ENCODE results near the gene RPH3AL. TPM values are rescaled to one million over a fixed set of nuclear protein-coding genes. Genes with fewer than 3 reads are reported as not detected.

The RPH3AL gene
- polyA plus RNA-seq, 4 donors = 12.0 to 30.3 (median 25.6) TPM

- DNase-seq (ENCODE audit: low read depth in 4 of 4, low spot score in 2 of 4) = no peak
These were observed 14.7 kb downstream of the RPH3AL start for GRCh38 chr17:337866-338265.

- no peak for DNase-seq (ENCODE audit: low read depth in 4 of 4, low spot score in 2 of 4)
These were observed 15.2 kb downstream of the RPH3AL start for GRCh38 chr17:337453-337852.

- no peak for DNase-seq (ENCODE audit: low read depth in 4 of 4, low spot score in 2 of 4)
These were observed 15.6 kb downstream of the RPH3AL start for GRCh38 chr17:337022-337420.

GRCh38 chr17:336110-337021 lies 16.2 kb downstream of the RPH3AL start:
- no peak for DNase-seq (ENCODE audit: low read depth in 4 of 4, low spot score in 2 of 4)

GRCh38 chr17:335691-336090 lies 16.9 kb downstream of the RPH3AL start:
- no peak for DNase-seq (ENCODE audit: low read depth in 4 of 4, low spot score in 2 of 4)

GRCh38 chr17:334974-335481 lies 17.6 kb downstream of the RPH3AL start:
- DNase-seq (ENCODE audit: low read depth in 4 of 4, low spot score in 2 of 4) = no peak

- no peak for DNase-seq (ENCODE audit: low read depth in 4 of 4, low spot score in 2 of 4)
These were observed 18.8 kb downstream of the RPH3AL start for GRCh38 chr17:333626-334396.

- no peak for DNase-seq (ENCODE audit: low read depth in 4 of 4, low spot score in 2 of 4)
These were observed 19.9 kb downstream of the RPH3AL start for GRCh38 chr17:332558-333322.

GRCh38 chr17:332023-332422 lies 20.6 kb downstream of the RPH3AL start:
- DNase-seq (ENCODE audit: low read depth in 4 of 4, low spot score in 2 of 4) = no peak

GRCh38 chr17:330993-331701 lies 21.5 kb downstream of the RPH3AL start:
- no peak for DNase-seq (ENCODE audit: low read depth in 4 of 4, low spot score in 2 of 4)

- DNase-seq (ENCODE audit: low read depth in 4 of 4, low spot score in 2 of 4) = no peak
These were observed 22.7 kb downstream of the RPH3AL start for GRCh38 chr17:329784-330420.

GRCh38 chr17:327971-328370 lies 24.6 kb downstream of the RPH3AL start:
- DNase-seq (ENCODE audit: low read depth in 4 of 4, low spot score in 2 of 4) = no peak

- DNase-seq (ENCODE audit: low read depth in 4 of 4, low spot score in 2 of 4) = no peak
These were observed 25.3 kb downstream of the RPH3AL start for GRCh38 chr17:327296-327695.

GRCh38 chr17:326010-326621 lies 26.5 kb downstream of the RPH3AL start:
- DNase-seq (ENCODE audit: low read depth in 4 of 4, low spot score in 2 of 4) = no peak

- no peak for DNase-seq (ENCODE audit: low read depth in 4 of 4, low spot score in 2 of 4)
These were observed 27.2 kb downstream of the RPH3AL start for GRCh38 chr17:325270-326009.

- no peak for DNase-seq (ENCODE audit: low read depth in 4 of 4, low spot score in 2 of 4)
These were observed 28.7 kb downstream of the RPH3AL start for GRCh38 chr17:323721-324571.

- no peak for DNase-seq (ENCODE audit: low read depth in 4 of 4, low spot score in 2 of 4)
These were observed 29.4 kb downstream of the RPH3AL start for GRCh38 chr17:323181-323580.

All from left renal cortex interstitium (tissue), 4 donors.